Upper lobe of left lung (tissue), 6 donors: Measurements from ENCODE around the gene CEP128. TPM values are rescaled to one million over a fixed set of nuclear protein-coding genes. Genes with fewer than 3 reads are reported as not detected.

ENCODE experiments used
- ATAC-seq, 2 donors: fragments of 200-7000 bp; cut with Tn5 transposase; one replicate each; pipeline ENCODE4 v1.9.1; 2022; ENCODE audit warnings: mild to moderate bottlenecking in 2 of 2, moderate library complexity in 2 of 2; ENCODE audit not compliant: low FRiP score in 2 of 2
- DNase-seq, 2 donors: peaks; one replicate each; pipeline ENCODE4 v3.0.0-alpha.2; 2019 to 2020
- H3K27ac ChIP-seq, 4 donors: fragments of 200-600 bp; sonication (generic); one replicate each; pipeline ENCODE4 v1.5.1; 2016 to 2019
- H3K27me3 ChIP-seq, 4 donors: fragments of 200-600 bp; sonication (generic); one replicate each; pipeline ENCODE4 v1.5.1; 2017 to 2019
- H3K36me3 ChIP-seq, 4 donors: fragments of 200-600 bp; sonication (generic); one replicate each; pipeline ENCODE4 v1.5.1; 2016 to 2019
- H3K4me1 ChIP-seq, 4 donors: fragments of 200-600 bp; sonication (generic); one replicate each; pipeline ENCODE4 v1.5.1; 2018 to 2019
- H3K4me3 ChIP-seq, 4 donors: fragments of 200-600 bp; sonication (generic); one replicate each; pipeline ENCODE4 v1.5.1; 2017 to 2019; ENCODE audit warnings: mild to moderate bottlenecking in 2 of 4, moderate library complexity in 1 of 4
- H3K9me3 ChIP-seq, 4 donors: fragments of 200-600 bp; sonication (generic); one replicate each; pipeline ENCODE4 v1.5.1; 2018 to 2019
- EP300 ChIP-seq, 4 donors: sonication (generic); formaldehyde crosslinking; IDR thresholded peaks; one replicate each; pipeline ENCODE4 v1.5.1; 2017; ENCODE audit warnings: antibody characterized with exemption in 4 of 4, control low read depth in 2 of 4
- POLR2A ChIP-seq, 4 donors: fragments of 450-650 bp; IDR thresholded peaks; one replicate each; pipeline ENCODE4 v1.5.1; 2016 to 2017; ENCODE audit warnings: antibody characterized with exemption in 4 of 4, mild to moderate bottlenecking in 2 of 4
- POLR2AphosphoS5 ChIP-seq, 2 donors: sonication (generic); formaldehyde crosslinking; IDR thresholded peaks; one replicate each; pipeline ENCODE4 v1.5.1; 2017; ENCODE audit warnings: antibody characterized with exemption in 2 of 2
- WGBS, 2 donors: methylation state at CpG; one replicate each; pipeline ENCODE4 v1.1.5; 2017 to 2018; 5-methylcytosine and 5-hydroxymethylcytosine counted together
- total RNA-seq, 6 donors: library from RNA; depleted of rRNA in 4 of 6; stranded (reverse); fragments of >200 nt in 4 of 6; gene quantifications; one replicate each; pipeline versions ENCODE4 v1.1.0 to v1.2.1, GENCODE V29; 2016 to 2021
- TF ChIP-seq, protein P1 (sequence below), 6 experiments: fragments of 450-650 bp in 4 of 6; fragments of 200-600 bp in 2 of 6; sonication (generic) in 2 of 6; IDR thresholded peaks; one replicate each; pipeline ENCODE4 v1.5.1; 2016 to 2019; ENCODE audit warnings: antibody characterized with exemption in 6 of 6
- donor health status: DM: no; HTN: no; CAD: no; lungs with moderate emphysema.
- donor health status: DM: no; HTN: yes; CAD: no; lungs with severe emphysema.

Gene CEP128
- total RNA-seq, 6 donors from 2014 or later = 5.7 to 31.7 (median 7.5) TPM

DNA sequence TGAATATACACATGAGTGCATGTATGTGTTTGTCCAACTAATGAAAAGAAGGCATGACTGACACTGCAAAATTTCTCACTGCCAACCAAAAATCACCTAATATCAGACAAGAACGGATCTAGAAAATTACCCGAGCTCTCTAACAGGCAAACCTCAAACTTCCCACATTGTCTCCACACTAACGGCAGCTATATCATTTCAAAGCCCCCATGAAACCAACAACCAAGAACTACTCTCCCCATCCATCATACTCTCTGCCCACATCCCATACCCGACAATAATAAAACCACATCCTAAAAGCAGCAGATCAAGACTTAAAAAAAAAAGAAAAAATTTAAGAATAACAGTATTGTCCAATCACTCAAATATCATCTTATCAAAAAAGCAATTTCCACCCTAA, 227.1 kb downstream of the CEP128 start:
- no peaks in the 10 kb centered on the region for H3K4me1 ChIP-seq
- no peaks in the 10 kb centered on the region for H3K9me3 ChIP-seq
- no peak for TF ChIP-seq POLR2A (IDR thresholded peaks at IDR 0.05)
- TF ChIP-seq, protein P1, sequence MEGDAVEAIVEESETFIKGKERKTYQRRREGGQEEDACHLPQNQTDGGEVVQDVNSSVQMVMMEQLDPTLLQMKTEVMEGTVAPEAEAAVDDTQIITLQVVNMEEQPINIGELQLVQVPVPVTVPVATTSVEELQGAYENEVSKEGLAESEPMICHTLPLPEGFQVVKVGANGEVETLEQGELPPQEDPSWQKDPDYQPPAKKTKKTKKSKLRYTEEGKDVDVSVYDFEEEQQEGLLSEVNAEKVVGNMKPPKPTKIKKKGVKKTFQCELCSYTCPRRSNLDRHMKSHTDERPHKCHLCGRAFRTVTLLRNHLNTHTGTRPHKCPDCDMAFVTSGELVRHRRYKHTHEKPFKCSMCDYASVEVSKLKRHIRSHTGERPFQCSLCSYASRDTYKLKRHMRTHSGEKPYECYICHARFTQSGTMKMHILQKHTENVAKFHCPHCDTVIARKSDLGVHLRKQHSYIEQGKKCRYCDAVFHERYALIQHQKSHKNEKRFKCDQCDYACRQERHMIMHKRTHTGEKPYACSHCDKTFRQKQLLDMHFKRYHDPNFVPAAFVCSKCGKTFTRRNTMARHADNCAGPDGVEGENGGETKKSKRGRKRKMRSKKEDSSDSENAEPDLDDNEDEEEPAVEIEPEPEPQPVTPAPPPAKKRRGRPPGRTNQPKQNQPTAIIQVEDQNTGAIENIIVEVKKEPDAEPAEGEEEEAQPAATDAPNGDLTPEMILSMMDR (IDR thresholded peaks at IDR 0.05) = no peak
- TF ChIP-seq POLR2AphosphoS5 (IDR thresholded peaks at IDR 0.05) = no peak
- no peak for TF ChIP-seq EP300 (IDR thresholded peaks at IDR 0.05)
- no peak overlapping the region for H3K4me3 ChIP-seq
- no peaks in the 10 kb centered on the region for H3K27me3 ChIP-seq
- H3K36me3 ChIP-seq = no peaks in the 10 kb centered on the region
- no peak overlapping the region for H3K27ac ChIP-seq
- WGBS, 2 donors = 50 to 77% methylated on average over 4 of the region's 4 CpGs
- ATAC-seq (no peak), DNase-seq (no peak)

GRCh38 chr14:80713076-80713850, 228.3 kb downstream of the CEP128 start:
- Histone ChIP-seq H3K4me3 (no peak overlapping the region), H3K27ac (no peak overlapping the region), H3K9me3 (no peaks in the 10 kb centered on the region), H3K4me1 (no peaks in the 10 kb centered on the region), H3K27me3 (no peaks in the 10 kb centered on the region), H3K36me3 (no peaks in the 10 kb centered on the region)
- no peak for DNase-seq
- ATAC-seq = no peak
- TF ChIP-seq POLR2AphosphoS5 (IDR thresholded peaks at IDR 0.05) (no peak), POLR2A (IDR thresholded peaks at IDR 0.05) (no peak), EP300 (IDR thresholded peaks at IDR 0.05) (no peak)
- TF ChIP-seq, protein P1 (IDR thresholded peaks at IDR 0.05) = no peak
- 97 to 98% methylated on average over 5 of the region's 5 CpGs for WGBS, 2 donors

- no peaks in the 10 kb centered on the region for H3K9me3 ChIP-seq
- no peaks in the 10 kb centered on the region for H3K4me1 ChIP-seq
- no peak for TF ChIP-seq POLR2AphosphoS5 (IDR thresholded peaks at IDR 0.05)
- TF ChIP-seq, protein P1 (IDR thresholded peaks at IDR 0.05) = no peak
- TF ChIP-seq EP300 (IDR thresholded peaks at IDR 0.05) = no peak
- no peak for TF ChIP-seq POLR2A (IDR thresholded peaks at IDR 0.05)
- ATAC-seq (no peak), DNase-seq (no peak)
- no peaks in the 10 kb centered on the region for H3K36me3 ChIP-seq
- H3K4me3 ChIP-seq = no peak overlapping the region
- no peak overlapping the region for H3K27ac ChIP-seq
- WGBS, 2 donors = 90 to 91% methylated on average over 1 of the region's 1 CpG
- no peaks in the 10 kb centered on the region for H3K27me3 ChIP-seq
These were observed 236.1 kb downstream of the CEP128 start for GRCh38 chr14:80705241-80705980.

DNA sequence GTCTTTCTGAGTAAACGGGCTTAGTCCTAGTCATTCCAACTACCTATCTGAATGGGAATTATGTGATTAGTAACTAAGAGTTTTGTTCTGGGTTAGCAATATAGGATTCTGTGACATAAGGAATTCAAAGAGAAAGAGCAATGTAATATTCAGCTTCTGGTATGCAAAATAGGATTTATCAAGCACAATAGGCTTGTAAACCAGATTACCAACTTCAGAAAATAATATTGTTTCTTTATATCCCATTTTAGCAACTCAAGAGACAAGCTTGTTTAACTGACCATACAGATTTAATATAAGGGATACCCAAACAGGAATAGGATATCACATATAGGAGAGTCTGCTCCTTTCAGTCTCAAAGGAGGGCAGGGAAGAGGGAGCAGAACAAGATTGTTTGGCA, 240.9 kb downstream of the CEP128 start:
- H3K27ac ChIP-seq = no peak overlapping the region
- TF ChIP-seq POLR2A (IDR thresholded peaks at IDR 0.05) (no peak), EP300 (IDR thresholded peaks at IDR 0.05) (no peak), POLR2AphosphoS5 (IDR thresholded peaks at IDR 0.05) (no peak)
- TF ChIP-seq, protein P1 (IDR thresholded peaks at IDR 0.05) = no peak
- DNase-seq (no peak), ATAC-seq (no peak)
- H3K4me3 ChIP-seq = no peak overlapping the region
- WGBS, 2 donors = 89 to 94% methylated on average over 1 of the region's 1 CpG
- H3K36me3 ChIP-seq = no peaks in the 10 kb centered on the region
- no peaks in the 10 kb centered on the region for H3K4me1 ChIP-seq
- no peaks in the 10 kb centered on the region for H3K9me3 ChIP-seq
- no peaks in the 10 kb centered on the region for H3K27me3 ChIP-seq
